HG02938 (cell line): ENCODE data around the gene UBQLN1.
"Not testable (repeated sequence)": the region's sequence is repeated elsewhere in the genome, so short reads cannot be mapped to it uniquely, and the experiment has no call there.

Source experiments
- ATAC-seq: cut with Tn5 transposase; IDR thresholded peaks from one replicate; pipeline ENCODE4 v1.9.1; 2021; ENCODE audit warnings: mild to moderate bottlenecking, moderate library complexity; ENCODE audit not compliant: unreplicated experiment

The UBQLN1 gene

DNA sequence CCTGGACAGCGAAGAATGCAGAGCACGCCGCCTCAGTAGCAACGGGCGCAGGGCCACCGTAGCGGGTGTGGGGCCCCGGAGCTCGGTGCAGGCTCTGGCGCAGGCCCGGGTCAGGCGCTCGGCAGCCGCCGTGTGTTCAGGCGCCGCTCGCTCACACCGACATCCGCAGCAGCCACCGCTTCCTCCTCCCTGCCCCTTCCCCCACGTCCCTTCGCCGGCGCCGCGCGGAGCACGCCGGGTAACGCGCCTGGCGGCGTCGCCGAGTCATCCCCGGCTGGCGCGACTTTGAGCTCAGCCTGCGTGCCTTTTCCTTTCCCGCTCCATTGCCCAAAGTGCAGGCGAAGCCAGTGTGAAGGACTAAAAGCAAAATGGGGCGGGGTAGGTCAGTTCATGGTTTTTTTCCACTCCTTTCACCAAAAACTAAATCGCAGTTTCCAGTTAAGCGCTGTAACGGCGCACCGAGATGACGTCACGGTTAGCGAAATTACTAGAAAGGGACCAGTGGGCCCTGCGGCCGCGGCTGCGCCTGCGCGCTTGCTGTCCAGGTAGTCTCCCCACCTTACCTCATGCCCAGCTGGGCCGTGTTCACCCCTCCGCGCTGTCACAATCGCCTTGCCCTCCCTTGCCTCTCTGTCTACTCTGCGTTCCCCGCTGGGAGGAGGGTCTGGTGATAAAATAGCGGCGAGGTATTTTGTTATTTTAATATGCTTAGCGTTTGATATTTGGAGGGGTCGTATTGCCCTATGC lies at the start of gene UBQLN1:
Gene UBQLN1, minus strand, starts transcription at position 191 of the 747 bp plus-strand sequence. CDS start 279 bp downstream, outside the sequence.
- peak; percentile 72 for ATAC-seq

DNA sequence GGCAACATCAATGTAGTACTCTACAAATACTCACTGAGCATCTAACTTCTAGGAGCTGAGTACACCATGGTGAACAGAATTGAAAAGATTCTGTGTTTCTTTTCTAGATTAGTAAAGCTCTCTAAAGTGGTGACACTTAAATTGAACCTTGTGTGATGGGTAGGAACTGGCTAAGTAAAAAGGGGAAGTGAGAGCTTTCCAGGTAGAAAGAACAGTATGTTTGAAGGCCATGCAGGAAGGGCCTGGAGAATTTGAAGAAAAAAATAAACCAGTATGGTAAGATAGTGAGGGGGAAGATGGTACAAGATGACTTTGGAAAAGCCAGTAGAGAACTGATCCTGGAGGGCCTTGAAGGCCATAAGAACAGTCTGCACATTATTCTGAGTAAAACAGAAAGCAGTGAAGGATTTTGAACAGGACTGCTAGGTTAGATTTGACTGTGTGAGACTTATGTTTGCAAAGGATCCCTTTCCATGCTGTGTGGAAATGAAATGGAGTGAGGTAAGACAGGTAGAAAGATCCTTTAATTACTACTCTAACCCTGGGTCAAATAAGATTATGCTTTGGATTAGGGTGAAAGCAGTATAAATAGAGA lies 46.7 kb upstream of the UBQLN1 start:
- ATAC-seq = no peak

DNA sequence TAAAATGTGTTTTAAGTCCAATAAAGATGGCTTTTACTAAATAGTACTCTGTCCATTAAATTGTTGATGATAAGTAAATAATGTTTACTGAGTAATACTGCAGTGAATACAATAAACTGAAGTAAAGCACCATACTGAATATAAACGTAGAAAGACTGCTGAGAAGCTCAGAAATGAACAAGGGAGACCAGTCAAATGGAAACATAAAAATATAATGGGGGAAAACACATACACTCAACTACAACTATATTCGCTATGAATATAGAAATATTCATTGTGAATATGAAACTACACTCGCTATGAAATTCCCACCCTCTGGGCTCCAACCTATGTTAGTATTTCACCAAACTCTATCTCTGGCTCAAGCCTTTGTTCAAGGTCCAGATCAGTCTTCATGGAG lies 41.9 kb upstream of the UBQLN1 start:
- ATAC-seq = no peak

DNA sequence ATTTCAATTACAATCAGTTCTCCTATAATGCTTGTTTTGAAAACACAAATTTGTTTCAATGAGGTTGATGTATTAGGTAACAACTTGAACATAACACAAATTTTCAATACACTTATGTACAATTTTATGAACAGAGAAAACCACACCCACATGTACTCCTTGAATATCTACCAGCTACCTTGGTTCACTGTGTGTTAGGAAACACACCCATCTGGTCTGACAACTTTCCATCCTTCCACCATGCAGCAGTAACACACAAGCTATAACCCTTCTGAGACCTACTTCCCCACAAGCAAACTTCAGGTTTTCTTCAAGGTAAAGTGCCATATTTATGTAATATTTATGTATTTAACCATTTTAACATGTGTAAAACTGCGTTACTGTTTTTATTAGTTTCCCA lies 36.4 kb upstream of the UBQLN1 start:
- ATAC-seq = no peak

DNA sequence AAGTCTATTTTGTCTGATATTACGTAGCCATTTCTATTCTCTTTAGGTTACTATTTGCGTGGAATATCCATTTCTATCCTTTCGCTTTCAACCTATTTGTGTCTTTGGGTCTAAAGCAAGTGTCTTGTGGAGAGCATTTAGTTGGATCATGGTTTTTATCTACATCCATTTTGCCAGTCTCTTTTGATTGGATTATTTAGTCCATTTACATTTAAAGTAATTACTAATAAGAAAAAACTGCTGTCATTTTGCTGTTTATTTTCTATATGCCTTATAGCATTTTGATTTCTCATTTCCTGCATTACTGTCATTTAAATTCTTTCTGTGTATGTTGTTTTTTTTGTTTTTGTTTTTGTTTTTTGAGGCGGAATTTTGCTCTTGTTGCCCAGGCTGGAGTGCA lies 26.0 kb upstream of the UBQLN1 start:
- no peak for ATAC-seq

DNA sequence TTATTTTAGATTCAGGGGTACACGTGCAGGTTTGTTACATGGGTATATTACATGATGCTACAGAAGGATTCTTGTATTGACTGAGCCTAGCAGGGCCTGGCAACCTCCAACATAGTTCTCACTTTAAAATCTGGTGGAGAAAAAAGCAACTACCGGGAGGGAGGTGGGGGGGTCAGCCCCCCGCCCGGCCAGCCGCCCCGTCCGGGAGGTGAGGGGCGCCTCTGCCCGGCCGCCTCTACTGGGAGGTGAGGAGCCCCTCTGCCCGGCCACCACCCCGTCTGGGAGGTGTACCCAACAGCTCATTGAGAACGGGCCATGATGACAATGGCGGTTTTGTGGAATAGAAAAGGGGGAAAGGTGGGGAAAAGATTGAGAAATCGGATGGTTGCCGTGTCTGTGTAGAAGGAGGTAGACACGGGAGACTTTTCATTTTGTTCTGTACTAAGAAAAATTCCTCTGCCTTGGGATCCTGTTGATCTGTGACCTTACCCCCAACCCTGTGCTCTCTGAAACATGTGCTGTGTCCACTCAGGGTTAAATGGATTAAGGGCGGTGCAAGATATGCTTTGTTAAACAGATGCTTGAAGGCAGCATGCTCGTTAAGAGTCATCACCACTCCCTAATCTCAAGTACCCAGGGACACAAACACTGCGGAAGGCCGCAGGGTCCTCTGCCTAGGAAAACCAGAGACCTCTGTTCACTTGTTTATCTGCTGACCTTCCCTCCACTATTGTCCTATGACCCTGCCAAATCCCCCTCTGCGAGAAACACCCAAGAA lies 21.0 kb upstream of the UBQLN1 start:
- ATAC-seq = not testable (repeated sequence)

DNA sequence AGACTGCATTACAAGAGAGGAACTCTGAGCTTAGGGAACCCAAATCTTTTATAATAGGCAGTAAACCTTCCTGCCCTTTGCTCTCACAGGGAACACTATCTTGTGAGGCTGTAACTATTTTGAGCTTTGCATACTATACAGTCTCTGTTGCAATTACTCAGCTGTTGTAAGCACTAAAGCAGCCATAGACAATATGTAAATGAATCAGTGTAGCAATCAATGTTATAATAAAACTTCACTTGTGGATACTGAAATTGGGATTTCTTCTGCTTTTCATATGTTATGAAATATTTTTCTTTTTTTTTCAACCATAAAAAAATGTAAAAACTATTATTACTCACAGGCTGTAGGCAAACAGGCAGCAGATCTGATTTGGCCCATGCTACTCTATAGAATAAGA lies 16.7 kb upstream of the UBQLN1 start:
- no peak for ATAC-seq

DNA sequence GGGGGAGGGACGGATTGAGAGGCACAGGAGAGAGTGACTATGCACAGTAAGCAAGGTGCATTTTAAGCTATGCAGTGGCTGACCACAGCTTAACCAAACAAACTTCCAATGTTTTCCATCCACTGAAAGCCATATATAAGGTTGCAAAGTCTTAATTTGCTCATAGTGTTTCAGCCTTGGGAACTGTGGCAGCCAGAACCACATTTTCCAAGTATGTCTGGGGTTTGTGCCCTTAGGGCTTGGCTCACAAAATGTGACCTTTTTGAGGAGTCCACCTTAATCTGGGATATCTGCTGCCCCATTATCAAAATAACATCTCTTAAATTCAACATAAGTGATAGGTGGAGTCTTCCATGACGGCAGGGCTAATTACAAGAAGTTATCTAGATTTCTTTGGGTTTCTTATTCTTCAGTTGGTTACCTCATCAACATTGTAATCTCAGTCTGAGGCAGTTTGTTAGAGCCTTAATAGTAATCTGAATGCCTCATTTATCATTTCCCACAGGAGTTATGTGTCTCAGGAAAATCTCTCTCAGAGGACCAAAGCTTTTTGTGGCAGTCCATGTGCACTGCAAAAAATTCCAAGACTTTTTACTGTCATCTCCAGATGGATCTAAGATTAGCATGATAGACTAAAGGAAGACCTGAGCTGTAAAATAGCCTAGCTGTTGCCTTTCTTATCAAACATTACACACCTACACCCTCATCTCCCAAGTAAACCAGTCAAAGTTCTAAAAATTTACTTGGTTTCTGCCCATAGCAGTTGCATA lies 15.2 kb upstream of the UBQLN1 start:
- ATAC-seq = no peak

DNA sequence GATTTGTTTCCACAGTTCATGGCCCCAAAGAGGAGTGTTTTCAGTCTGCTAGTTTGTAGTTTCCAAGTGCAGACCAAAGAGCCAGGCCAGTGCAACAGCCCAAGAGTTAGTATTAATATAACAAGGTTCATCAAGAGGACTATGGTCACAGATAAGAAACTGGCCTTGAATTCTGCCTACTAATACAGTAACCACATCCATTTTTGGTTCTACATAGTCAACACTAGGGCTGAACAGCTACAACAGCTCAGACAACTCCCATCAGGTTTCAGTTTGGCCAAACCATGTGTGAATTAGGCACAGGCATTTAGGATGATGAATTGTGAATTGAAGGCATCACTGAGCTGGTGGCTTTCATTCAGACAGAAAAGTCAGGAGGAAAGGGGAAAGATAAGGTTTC lies 13.8 kb upstream of the UBQLN1 start:
- ATAC-seq = peak; percentile 61

DNA sequence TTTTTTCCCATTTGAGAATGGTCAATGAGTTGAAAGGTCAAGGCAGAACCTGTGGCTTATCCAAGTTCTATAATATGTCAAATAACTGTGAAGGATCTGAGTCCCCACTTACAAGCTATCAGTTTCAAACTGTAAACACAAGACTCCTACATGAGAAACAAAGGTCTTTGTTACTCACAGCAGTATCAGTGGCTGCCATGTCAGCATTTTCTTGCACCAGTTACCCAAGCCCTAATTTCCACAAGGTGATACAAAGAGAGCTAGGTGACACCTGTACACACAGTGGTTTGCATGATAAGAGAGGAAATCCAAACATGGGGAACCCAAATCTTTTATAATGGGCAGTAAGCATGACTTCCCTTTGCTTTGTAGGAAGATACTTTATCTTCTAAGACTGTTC lies 8.0 kb upstream of the UBQLN1 start:
- no peak for ATAC-seq

DNA sequence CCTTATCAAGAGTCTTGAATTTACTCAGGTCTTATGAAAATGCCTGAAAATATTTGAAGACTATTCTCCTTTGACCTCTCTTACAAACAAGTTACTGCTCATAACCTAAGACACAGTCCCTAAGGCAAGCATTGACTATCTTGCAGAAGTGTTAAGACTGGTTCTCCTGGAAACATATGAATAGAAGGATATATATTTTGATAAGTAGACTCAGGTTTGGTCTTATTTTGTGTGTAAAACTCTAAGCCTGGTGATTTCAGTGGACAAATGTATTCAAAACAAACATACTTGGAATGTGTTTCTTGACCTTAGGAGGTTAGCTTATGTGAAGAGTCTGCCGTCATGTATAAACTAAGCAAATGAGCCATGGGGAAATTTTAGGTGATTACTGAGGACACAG lies 7.5 kb upstream of the UBQLN1 start:
- ATAC-seq = no peak

DNA sequence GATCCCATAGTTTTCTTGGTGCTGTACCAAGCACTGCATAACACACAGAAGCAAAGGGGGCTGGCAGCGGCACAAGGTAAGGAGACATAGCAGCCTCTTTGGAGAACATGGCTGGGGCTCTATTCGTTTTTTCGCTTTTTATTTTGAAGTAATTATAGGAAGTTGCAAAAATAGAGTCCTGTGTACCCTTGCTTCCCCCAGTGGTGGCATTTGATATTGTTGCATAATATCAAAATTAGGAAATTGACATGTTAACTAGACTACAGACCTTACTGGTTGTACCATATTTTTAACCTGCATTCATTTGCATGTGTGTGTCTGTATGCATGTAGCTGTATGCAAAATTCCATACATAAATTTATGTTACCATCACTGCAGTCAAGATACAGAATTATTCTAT lies 6.6 kb upstream of the UBQLN1 start:
- ATAC-seq = peak; percentile 75

DNA sequence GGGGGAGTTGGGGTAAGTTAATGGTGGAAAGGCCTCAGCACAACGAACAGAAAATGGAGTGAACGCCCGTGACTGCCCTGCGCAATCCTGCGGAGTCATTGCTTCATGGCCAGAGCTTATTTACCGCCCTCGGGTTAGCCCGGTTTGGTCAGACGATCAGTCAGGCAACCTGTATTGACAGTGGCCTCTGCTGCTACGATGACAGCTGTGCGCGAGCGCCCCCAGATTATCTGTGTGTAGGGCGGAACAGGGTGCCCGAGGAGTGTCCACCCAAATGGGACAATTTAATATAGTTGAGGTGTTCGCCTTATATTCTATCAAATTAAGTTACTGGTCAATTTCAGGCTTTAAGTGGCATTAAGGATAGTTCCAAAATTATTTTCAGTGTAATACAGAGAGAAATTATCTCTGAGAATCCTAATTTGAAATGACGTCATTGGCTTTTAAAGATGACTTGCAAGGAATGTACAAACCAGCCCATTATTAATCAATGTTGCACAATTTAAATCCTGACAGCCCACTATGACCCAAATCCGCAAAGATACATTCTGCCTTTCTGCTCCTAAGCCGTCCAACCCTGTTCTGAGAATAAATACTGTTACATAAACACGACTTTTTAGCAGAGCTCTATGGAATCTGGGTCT lies 879 bp upstream of the UBQLN1 start:
- peak; percentile 57 for ATAC-seq

DNA sequence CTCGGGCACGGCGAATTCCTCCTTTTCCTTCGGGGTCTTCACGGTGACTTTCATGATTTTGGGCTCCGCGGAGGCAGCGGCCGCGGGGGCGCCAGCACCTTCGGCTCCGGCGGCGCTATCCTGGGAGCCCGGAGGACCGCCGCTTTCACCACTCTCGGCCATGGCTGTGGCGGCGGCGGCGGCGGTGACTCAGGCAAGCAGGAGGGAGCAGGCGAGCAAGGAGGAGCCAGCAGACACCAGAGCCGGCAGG lies 315 bp downstream of the UBQLN1 start:
- peak; percentile 52 for ATAC-seq

DNA sequence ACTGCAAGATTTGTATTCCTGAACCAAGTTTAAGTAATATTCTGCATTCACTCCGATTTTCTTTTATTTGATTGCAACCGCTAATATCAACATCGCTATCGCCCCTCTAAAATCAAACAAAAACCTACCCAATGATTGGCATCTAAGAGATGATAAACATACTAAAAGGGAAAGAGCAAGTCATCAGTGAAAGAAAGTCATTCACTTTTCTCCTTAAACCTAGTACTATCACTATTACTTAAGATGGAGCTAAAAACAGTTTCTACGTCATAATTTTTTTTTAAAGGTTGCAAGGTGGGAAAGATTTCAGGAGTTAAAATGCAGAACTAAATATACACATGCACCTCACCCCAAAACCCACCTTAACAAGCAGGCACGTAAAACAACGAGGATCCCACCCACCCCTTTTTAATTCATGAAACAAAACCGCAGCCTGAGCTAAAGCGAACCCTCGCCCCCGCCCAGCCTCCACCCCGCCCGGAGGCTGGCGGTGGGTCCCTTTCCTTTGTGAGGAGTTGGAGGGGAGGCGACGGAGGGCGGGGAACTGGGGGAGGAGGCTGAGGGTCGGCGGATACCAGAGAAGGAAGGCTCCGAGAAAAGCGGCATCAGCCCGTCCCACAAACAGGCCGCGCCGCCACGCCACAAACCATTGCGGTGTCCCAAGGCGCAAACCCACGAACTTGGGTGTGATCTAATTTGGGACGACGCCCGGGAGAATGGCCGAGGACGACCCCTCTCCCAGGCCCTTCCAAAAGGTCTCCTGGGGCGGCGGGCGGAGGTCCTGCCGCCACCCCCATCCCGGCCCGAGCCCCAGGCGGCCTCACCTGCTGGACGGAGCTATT lies 861 bp downstream of the UBQLN1 start:
- peak; percentile 16 for ATAC-seq

DNA sequence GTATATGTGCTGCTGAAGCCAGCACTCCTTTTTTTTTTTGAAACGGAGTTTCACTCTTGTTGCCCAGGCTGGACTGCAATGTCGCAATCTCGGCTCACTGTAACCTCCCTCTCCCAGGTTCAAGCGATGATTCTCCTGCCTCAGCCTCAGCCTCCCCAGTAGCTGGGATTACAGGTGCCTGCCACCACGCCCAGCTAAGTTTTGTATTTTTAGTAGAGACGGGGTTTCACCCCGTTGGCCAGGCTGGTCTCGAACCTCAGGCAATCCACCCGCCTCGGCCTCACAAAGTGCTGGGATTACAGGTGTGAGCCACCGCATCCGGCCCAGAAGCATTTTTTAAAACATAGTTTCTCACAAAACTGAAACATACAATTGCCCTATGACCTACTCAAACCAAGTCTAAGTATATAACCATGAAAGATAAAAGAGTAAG lies 2.5 kb downstream of the UBQLN1 start:
- not testable (repeated sequence) for ATAC-seq

DNA sequence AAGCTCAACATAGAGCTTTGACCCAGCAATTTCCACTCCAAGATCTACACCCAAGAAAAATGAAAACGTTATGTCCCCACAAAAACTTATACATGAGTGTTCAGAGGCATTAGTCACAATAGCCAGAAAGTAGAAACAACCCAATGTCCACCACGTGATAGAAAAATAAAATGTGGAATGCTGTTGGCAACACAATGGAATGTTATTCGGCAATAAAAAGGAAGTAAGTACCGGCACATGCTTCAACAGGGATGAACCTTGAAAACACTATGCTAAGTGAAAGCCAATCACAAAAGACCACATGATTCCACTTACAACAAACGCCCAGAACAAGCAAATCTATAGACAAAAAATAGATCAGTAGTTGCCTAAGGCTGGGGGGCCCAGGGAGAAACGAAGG lies 6.0 kb downstream of the UBQLN1 start:
- ATAC-seq = no peak

DNA sequence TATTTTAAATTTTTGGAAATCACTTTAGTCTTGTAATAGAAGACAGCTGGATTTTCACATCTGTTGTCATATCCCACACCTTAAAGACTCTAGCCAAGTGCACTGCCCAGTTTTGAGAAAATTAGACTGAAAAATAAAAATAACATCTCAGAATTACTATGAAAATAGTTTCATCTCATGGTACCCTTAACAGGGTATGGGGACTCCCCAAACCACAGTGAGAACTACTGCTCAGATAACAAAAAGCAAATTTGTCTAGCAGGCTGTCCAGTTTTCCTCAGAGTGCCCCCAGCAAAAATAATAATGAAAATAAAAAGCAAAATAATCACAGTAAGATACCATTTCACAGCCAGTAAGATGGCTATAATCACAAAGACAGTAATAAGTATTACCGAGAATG lies 6.5 kb downstream of the UBQLN1 start:
- no peak for ATAC-seq

DNA sequence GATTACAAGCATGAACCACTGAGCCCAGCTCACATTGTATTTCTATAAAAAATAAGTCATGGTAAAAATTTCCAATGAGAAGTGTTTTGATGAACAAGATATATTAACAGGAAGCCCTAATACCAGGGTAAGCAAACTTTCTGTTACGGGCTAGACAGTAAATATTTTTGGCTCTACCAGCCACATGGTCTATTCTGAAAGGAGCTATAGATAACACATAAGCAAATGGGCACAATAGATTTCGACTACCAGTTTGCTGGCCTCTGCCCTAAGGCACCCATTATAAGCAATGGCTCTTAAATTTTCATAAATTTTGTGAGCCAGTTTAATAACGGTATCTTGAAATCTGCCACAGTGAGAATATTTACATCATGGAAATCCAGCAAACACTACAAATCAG lies 8.1 kb downstream of the UBQLN1 start:
- no peak for ATAC-seq

DNA sequence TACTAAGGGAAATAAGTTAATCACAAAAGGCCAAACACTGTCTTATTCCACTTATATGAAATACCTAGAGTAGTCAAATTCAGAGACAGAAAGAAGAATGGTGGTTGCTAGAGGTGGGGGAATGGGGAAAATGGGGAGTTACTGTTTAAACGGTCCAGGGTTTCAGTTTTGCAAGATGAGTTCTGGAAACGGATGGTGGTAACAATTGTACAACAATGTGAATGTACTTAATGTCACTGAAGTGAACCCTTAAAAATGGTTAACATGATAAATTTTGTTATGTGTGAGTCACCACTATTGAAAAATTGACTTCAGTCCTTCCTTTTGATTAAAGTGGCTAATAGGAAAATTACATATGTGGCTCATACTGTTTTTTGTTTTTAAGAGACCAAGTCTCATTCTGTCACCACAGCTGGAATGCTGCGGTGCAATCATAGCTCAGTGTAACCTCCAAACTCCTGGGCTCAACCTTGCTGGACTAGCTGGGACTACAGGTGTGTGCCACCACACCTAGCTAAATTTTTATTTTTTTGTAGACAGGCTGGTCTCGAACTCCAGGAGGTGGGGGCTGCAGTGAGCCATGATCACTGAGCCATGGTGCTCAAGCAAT lies 8.7 kb downstream of the UBQLN1 start:
- peak; percentile 47 for ATAC-seq
